HCT116 (cell line): ENCODE data around the gene REEP5. TPM values are rescaled to one million over a fixed set of nuclear protein-coding genes. Genes with fewer than 3 reads are reported as not detected.

Source experiments
- ATAC-seq: fragments of 200-7000 bp; cut with Tn5 transposase; 2 replicates; pipeline ENCODE4 v1.9.1; 2020; ENCODE audit warnings: mild to moderate bottlenecking, moderate library complexity
- BruUV-seq: library from RNA; stranded (reverse); fragments of 400-500 nt; replicated peaks from 2 replicates; lab custom pipeline; 2021; lab: Mats Ljungman, UMichigan
- CTCF ChIA-PET: fragments of 300-600 bp; sonication (Branson Sonifier 250); formaldehyde crosslinking; loops from one replicate; lab custom pipeline; 2021; ENCODE audit warnings: antibody characterized with exemption; lab: Charles Lee
- POLR2A ChIA-PET: fragments of 300-600, 350-600 bp; sonication (Branson Sonifier 250); formaldehyde crosslinking; loops from one replicate; lab custom pipeline; 2021; ENCODE audit warnings: antibody characterized with exemption; lab: Charles Lee
- RAD21 ChIA-PET, 2 experiments: fragments of 300-600 bp; sonication (Branson Sonifier 250); formaldehyde crosslinking; loops; one replicate each; lab custom pipeline; 2023; ENCODE audit warnings: low total read pairs in 2 of 2; ENCODE audit not compliant: uncharacterized antibody in 2 of 2, unreplicated experiment in 2 of 2, low non-redundant PET in 1 of 2; lab: Charles Lee
- DNase-seq: peaks from one replicate; pipeline ENCODE4 v3.0.0-alpha.2; 2010; ENCODE audit warnings: low read depth, low spot score
- H2AFZ ChIP-seq: fragments of 200-600 bp; shearing (Covaris generic), sonication (generic); 2 replicates; pipeline ENCODE4 v1.6.1; 2017; ENCODE audit warnings: low read depth, mixed run types, mixed read lengths, antibody characterized with exemption, low read length; ENCODE audit not compliant: poor library complexity, severe bottlenecking
- H3K27ac ChIP-seq: 2 replicates; pipeline ENCODE4 v1.5.1; 2012; ENCODE audit warnings: low read depth, low read length
- H3K27me3 ChIP-seq: fragments of 200-600 bp; sonication (generic); 2 replicates; pipeline ENCODE4 v1.6.1; 2016; ENCODE audit warnings: mixed run types, low read length, mixed read lengths; ENCODE audit not compliant: insufficient read depth
- H3K36me3 ChIP-seq, 2 experiments: fragments of 200-500 bp in 1 of 2; fragments of 200-600 bp in 1 of 2; sonication (Bioruptor generic) in 1 of 2; sonication (generic) in 1 of 2; 2 replicates each; pipeline versions ENCODE4 v1.5.1 to v1.6.1; 2014 to 2016; ENCODE audit warnings: low read length in 2 of 2, inconsistent platforms in 1 of 2, mixed read lengths in 1 of 2, mixed run types in 1 of 2; ENCODE audit not compliant: insufficient read depth in 2 of 2, control insufficient read depth in 1 of 2
- H3K4me1 ChIP-seq, 2 experiments: fragments of 200-600 bp in 1 of 2; sonication (generic) in 1 of 2; 2 replicates each; pipeline versions ENCODE4 v1.5.1 to v1.6.1; 2012 to 2017; ENCODE audit warnings: low read length in 2 of 2, inconsistent platforms in 1 of 2, mild to moderate bottlenecking in 1 of 2, mixed read lengths in 1 of 2, mixed run types in 1 of 2, moderate library complexity in 1 of 2; ENCODE audit not compliant: insufficient read depth in 2 of 2, control insufficient read depth in 1 of 2
- H3K4me2 ChIP-seq: fragments of 200-600 bp; sonication (generic); 2 replicates; pipeline ENCODE4 v1.6.1; 2017; ENCODE audit warnings: mixed run types, low read length, mixed read lengths
- H3K4me3 ChIP-seq, 2 experiments: fragments of 200-600 bp in 1 of 2; sonication (generic) in 1 of 2; replicated peaks in 1 of 2; 2 replicates each; pipeline ENCODE4 v1.5.1; 2011 to 2016; ENCODE audit warnings: low read length in 2 of 2, control low read depth in 1 of 2, low read depth in 1 of 2, mild to moderate bottlenecking in 1 of 2, mixed read lengths in 1 of 2, mixed run types in 1 of 2
- H3K79me2 ChIP-seq: fragments of 200-600 bp; sonication (generic); 2 replicates; pipeline ENCODE4 v1.6.1; 2017; ENCODE audit warnings: mild to moderate bottlenecking, mixed run types, low read length, moderate library complexity, mixed read lengths; ENCODE audit not compliant: insufficient read depth
- H3K9ac ChIP-seq: fragments of 200-600 bp; sonication (generic); 2 replicates; pipeline ENCODE4 v1.6.1; 2016; ENCODE audit warnings: low read length, mixed read lengths
- H3K9me2 ChIP-seq: fragments of 200-600 bp; sonication (generic), shearing (Covaris generic); 2 replicates; pipeline ENCODE4 v1.6.1; 2017; ENCODE audit warnings: mixed run types, mild to moderate bottlenecking, moderate library complexity; ENCODE audit not compliant: insufficient read depth
- H3K9me3 ChIP-seq, 2 experiments: fragments of 200-500 bp in 1 of 2; fragments of 200-600 bp in 1 of 2; sonication (Bioruptor generic) in 1 of 2; sonication (generic) in 1 of 2; 2 replicates each; pipeline ENCODE4 v1.6.1; 2014 to 2017; ENCODE audit warnings: low read length in 2 of 2, mixed read lengths in 2 of 2, inconsistent platforms in 1 of 2, low read depth in 1 of 2, mild to moderate bottlenecking in 1 of 2, mixed run types in 1 of 2, moderate library complexity in 1 of 2; ENCODE audit not compliant: control insufficient read depth in 1 of 2, insufficient read depth in 1 of 2
- H4K20me1 ChIP-seq: fragments of 200-600 bp; sonication (generic), shearing (Covaris generic); 2 replicates; pipeline ENCODE4 v1.6.1; 2017; ENCODE audit warnings: mixed run types, mild to moderate bottlenecking, moderate library complexity; ENCODE audit not compliant: insufficient read depth
- ATF3 ChIP-seq: IDR thresholded peaks from 2 replicates; pipeline ENCODE4 v1.6.1; 2012
- CBX3 ChIP-seq: IDR thresholded peaks from 2 replicates; pipeline ENCODE4 v1.6.1; 2012; ENCODE audit warnings: low read depth
- CEBPB ChIP-seq: IDR thresholded peaks from 2 replicates; pipeline ENCODE4 v1.6.1; 2012; ENCODE audit warnings: low read depth
- CTCF ChIP-seq, 3 experiments: fragments of 200-600 bp in 1 of 3; sonication (generic) in 1 of 3; IDR thresholded peaks in 2 of 3; conservative IDR thresholded peaks in 1 of 3; 2 replicates each; pipeline ENCODE4 v1.5.1; 2012 to 2017; ENCODE audit warnings: low read depth in 2 of 3, low read length in 2 of 3, antibody characterized with exemption in 1 of 3, borderline replicate concordance in 1 of 3, control low read depth in 1 of 3, mild to moderate bottlenecking in 1 of 3, mixed read lengths in 1 of 3, mixed run types in 1 of 3, moderate library complexity in 1 of 3; ENCODE audit not compliant: insufficient read depth in 1 of 3
- EGR1 ChIP-seq: IDR thresholded peaks from 2 replicates; pipeline ENCODE4 v1.6.1; 2012; ENCODE audit warnings: low read depth
- ELF1 ChIP-seq: IDR thresholded peaks from 2 replicates; pipeline ENCODE4 v1.6.1; 2012; ENCODE audit warnings: low read depth, borderline replicate concordance
- EZH2 ChIP-seq: fragments of 200-600 bp; sonication (generic); IDR thresholded peaks from 2 replicates; pipeline ENCODE4 v1.6.1; 2017; ENCODE audit warnings: antibody characterized with exemption, mixed run types
- EZH2phosphoT487 ChIP-seq: fragments of 200-600 bp; IDR thresholded peaks from 2 replicates; pipeline ENCODE4 v1.6.1; 2018; ENCODE audit warnings: antibody characterized with exemption, borderline replicate concordance
- FOSL1 ChIP-seq: IDR thresholded peaks from 2 replicates; pipeline ENCODE4 v1.6.1; 2012; ENCODE audit warnings: low read depth
- JUND ChIP-seq: IDR thresholded peaks from 2 replicates; pipeline ENCODE4 v1.6.1; 2012
- MAX ChIP-seq: IDR thresholded peaks from 2 replicates; pipeline ENCODE4 v1.6.1; 2012
- POLR2A ChIP-seq: IDR thresholded peaks from 2 replicates; pipeline ENCODE4 v1.7.0; 2011; ENCODE audit warnings: borderline replicate concordance; ENCODE audit not compliant: insufficient read depth, insufficient read length; ENCODE audit errors: extremely low read depth
- POLR2AphosphoS5 ChIP-seq: IDR thresholded peaks from 2 replicates; pipeline ENCODE4 v1.6.1; 2011; ENCODE audit warnings: mild to moderate bottlenecking, low read depth, low read length, moderate library complexity
- RAD21 ChIP-seq: IDR thresholded peaks from 2 replicates; pipeline ENCODE4 v1.6.1; 2012; ENCODE audit warnings: low read depth, mild to moderate bottlenecking
- REST ChIP-seq: IDR thresholded peaks from 2 replicates; pipeline ENCODE4 v1.6.1; 2012; ENCODE audit warnings: low read depth
- SIN3A ChIP-seq: IDR thresholded peaks from 2 replicates; pipeline ENCODE4 v1.6.1; 2012; ENCODE audit warnings: low read depth
- TCF7L2 ChIP-seq: IDR thresholded peaks from 2 replicates; pipeline ENCODE4 v1.7.0; 2011; ENCODE audit warnings: borderline replicate concordance, inconsistent platforms; ENCODE audit not compliant: insufficient read depth, insufficient read length; ENCODE audit errors: extremely low read depth
- YY1 ChIP-seq: IDR thresholded peaks from 2 replicates; pipeline ENCODE4 v1.6.1; 2011; ENCODE audit warnings: low read length, low read depth, moderate library complexity, mild to moderate bottlenecking; ENCODE audit not compliant: insufficient replicate concordance; ENCODE audit errors: extremely low read depth
- ZNF274 ChIP-seq: fragments of 200-500 bp; sonication (Bioruptor generic); IDR thresholded peaks from 2 replicates; pipeline ENCODE4 v1.6.1; 2014; ENCODE audit warnings: mild to moderate bottlenecking, low read depth, low read length, inconsistent platforms
- intact Hi-C: fragments of 100-400 bp; cut with micrococcal nuclease; formaldehyde crosslinking; loops from 2 replicates; pipeline ENCODE4 v1.10.0; 2022
- total RNA-seq: library from RNA; stranded (reverse); gene quantifications from one replicate; pipeline ENCODE4 v1.2.1, GENCODE V29; 2021; ENCODE audit not compliant: unreplicated experiment

REEP5 gene
- total RNA-seq, 1 experiment from 2014 or later: 71.7 TPM

GRCh38 chr5:112830378-112830777 lies 91.6 kb downstream of the REEP5 start:
- no peaks in the 10 kb centered on the region for H3K9me3 ChIP-seq
- H3K9me2 ChIP-seq: no peaks in the 10 kb centered on the region
- ChIA-PET POLR2A (no interaction called here), RAD21 (no interaction called here), CTCF (interaction anchor here (1.2 kb wide), 1 partner anchor 18 kb away, joined by 3 read pairs; no protein-coding TSS in a partner anchor)
- H3K4me2 ChIP-seq: no peak overlapping the region
- no TSS peak for BruUV-seq
- no peaks in the 10 kb centered on the region for H3K27me3 ChIP-seq
- no peak overlapping the region for H3K4me3 ChIP-seq
- H3K36me3 ChIP-seq: peaks cover 0 to 3% of the 10 kb centered on the region in 2 experiments; a peak in 1 of 4 replicates
- no peaks in the 10 kb centered on the region for H3K79me2 ChIP-seq
- no peak overlapping the region for H3K27ac ChIP-seq
- no peaks in the 10 kb centered on the region for H4K20me1 ChIP-seq
- no peak for DNase-seq
- ATAC-seq: no peak
- intact Hi-C loops: no loop called here
- TF ChIP-seq FOSL1: no peak
- no peak for TF ChIP-seq SIN3A
- TF ChIP-seq RAD21: no peak
- TF ChIP-seq ATF3: no peak
- TF ChIP-seq EZH2phosphoT487: no peak
- no peak for TF ChIP-seq CTCF (IDR thresholded peaks at IDR 0.05 in 2 of 3, conservative IDR thresholded peaks at IDR 0.05 in 1 of 3; ENCODE audit: borderline replicate concordance in 1 of 3, insufficient read depth in 1 of 3, low read depth in 2 of 3, low read length in 2 of 3)
- TF ChIP-seq ELF1: no peak
- no peak for TF ChIP-seq ZNF274
- no peak for TF ChIP-seq POLR2A
- TF ChIP-seq POLR2AphosphoS5: no peak
- no peak for TF ChIP-seq EZH2
- TF ChIP-seq YY1: no peak
- TF ChIP-seq CEBPB: no peak
- no peak for TF ChIP-seq EGR1
- no peak for TF ChIP-seq JUND
- no peak for TF ChIP-seq MAX
- no peak for TF ChIP-seq CBX3
- TF ChIP-seq REST: no peak
- no peak for TF ChIP-seq TCF7L2
- no peak overlapping the region for H2AFZ ChIP-seq
- H3K4me1 ChIP-seq: no peaks in the 10 kb centered on the region
- H3K9ac ChIP-seq: no peak overlapping the region
